Thyroid gland (tissue), 4 donors: ENCODE data around the gene C5orf22. TPM values are rescaled to one million over a fixed set of nuclear protein-coding genes. Genes with fewer than 3 reads are reported as not detected.
"Not testable (repeated sequence)": the region's sequence is repeated elsewhere in the genome, so short reads cannot be mapped to it uniquely, and the experiment has no call there.

Experiments
- DNase-seq, 2 donors: peaks; one replicate each; pipeline ENCODE4 v3.0.0-alpha.2; 2019
- H3K27ac ChIP-seq, 3 donors: fragments of 200-600 bp; sonication (generic); 1 replicate in 2 of 3; 2 replicates in 1 of 3; pipeline ENCODE4 v1.5.1; 2016 to 2019; ENCODE audit warnings: mild to moderate bottlenecking in 1 of 3, moderate library complexity in 1 of 3
- H3K27me3 ChIP-seq: fragments of 200-600 bp; sonication (generic); one replicate; pipeline ENCODE4 v1.5.1; 2019
- H3K36me3 ChIP-seq, 2 donors: fragments of 200-600 bp; sonication (generic); one replicate each; pipeline ENCODE4 v1.5.1; 2016 to 2019
- H3K4me1 ChIP-seq, 2 donors: fragments of 200-600 bp; sonication (generic); one replicate each; pipeline ENCODE4 v1.5.1; 2017 to 2019
- H3K4me3 ChIP-seq, 3 donors: fragments of 200-600 bp; sonication (generic); replicated peaks in 1 of 3; 1 replicate in 2 of 3; 2 replicates in 1 of 3; pipeline ENCODE4 v1.5.1; 2016; ENCODE audit warnings: mild to moderate bottlenecking in 1 of 3
- H3K9me3 ChIP-seq: fragments of 200-600 bp; sonication (generic); one replicate; pipeline ENCODE4 v1.5.1; 2017
- POLR2A ChIP-seq, 2 donors: fragments of 450-650 bp; IDR thresholded peaks; one replicate each; pipeline ENCODE4 v1.6.1; 2017; ENCODE audit warnings: antibody characterized with exemption in 2 of 2, mild to moderate bottlenecking in 2 of 2, moderate library complexity in 1 of 2
- WGBS, 2 donors: methylation state at CpG; one replicate each; pipeline ENCODE4 v1.1.5; 2017; 5-methylcytosine and 5-hydroxymethylcytosine counted together
- intact Hi-C: fragments of 100-400 bp; cut with DNase I; formaldehyde crosslinking; loops from one replicate; pipeline ENCODE4 v1.15.1; 2023
- total RNA-seq, 4 donors: library from RNA; depleted of rRNA; stranded (reverse); fragments of >200 nt; gene quantifications; one replicate each; pipeline ENCODE4 v1.2.3, GENCODE V29; 2016
- TF ChIP-seq, protein P1 (sequence below), 6 experiments: fragments of 200-600 bp in 3 of 6; fragments of 450-650 bp in 3 of 6; sonication (generic) in 3 of 6; IDR thresholded peaks; one replicate each; pipeline ENCODE4 v1.5.1; 2016 to 2019; ENCODE audit warnings: antibody characterized with exemption in 6 of 6, mild to moderate bottlenecking in 2 of 6, inconsistent platforms in 1 of 6, moderate library complexity in 1 of 6

C5orf22 gene
- total RNA-seq, 4 donors from 2014 or later: 13.8 to 25.6 (median 19.3) TPM

DNA sequence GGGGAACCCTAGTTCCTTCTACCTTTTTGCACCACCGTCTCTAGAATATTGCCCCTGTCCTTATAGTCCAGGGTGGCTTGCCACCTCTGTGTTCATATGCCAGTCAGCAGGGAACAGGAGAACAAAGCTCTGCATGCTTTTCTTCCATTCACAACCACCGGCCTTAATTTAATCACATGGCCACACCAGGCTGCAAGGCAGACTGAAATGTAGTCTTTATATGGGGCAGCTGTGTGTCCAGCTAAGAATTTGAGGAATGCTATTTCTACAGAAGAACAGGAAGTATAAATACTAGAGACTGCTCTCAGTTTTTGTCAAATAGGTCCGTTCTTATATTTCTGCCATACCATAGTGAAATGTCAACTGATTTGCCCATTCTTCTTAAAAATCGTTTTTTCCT, 5.8 kb downstream of the C5orf22 start:
- no peak for DNase-seq
- no peak for TF ChIP-seq POLR2A (IDR thresholded peaks at IDR 0.05)
- TF ChIP-seq, protein P1, sequence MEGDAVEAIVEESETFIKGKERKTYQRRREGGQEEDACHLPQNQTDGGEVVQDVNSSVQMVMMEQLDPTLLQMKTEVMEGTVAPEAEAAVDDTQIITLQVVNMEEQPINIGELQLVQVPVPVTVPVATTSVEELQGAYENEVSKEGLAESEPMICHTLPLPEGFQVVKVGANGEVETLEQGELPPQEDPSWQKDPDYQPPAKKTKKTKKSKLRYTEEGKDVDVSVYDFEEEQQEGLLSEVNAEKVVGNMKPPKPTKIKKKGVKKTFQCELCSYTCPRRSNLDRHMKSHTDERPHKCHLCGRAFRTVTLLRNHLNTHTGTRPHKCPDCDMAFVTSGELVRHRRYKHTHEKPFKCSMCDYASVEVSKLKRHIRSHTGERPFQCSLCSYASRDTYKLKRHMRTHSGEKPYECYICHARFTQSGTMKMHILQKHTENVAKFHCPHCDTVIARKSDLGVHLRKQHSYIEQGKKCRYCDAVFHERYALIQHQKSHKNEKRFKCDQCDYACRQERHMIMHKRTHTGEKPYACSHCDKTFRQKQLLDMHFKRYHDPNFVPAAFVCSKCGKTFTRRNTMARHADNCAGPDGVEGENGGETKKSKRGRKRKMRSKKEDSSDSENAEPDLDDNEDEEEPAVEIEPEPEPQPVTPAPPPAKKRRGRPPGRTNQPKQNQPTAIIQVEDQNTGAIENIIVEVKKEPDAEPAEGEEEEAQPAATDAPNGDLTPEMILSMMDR (IDR thresholded peaks at IDR 0.05): no peak
- Histone ChIP-seq H3K27ac (no peak overlapping the region), H3K9me3 (no peaks in the 10 kb centered on the region), H3K27me3 (no peaks in the 10 kb centered on the region), H3K4me3 (no peak overlapping the region), H3K4me1 (peaks cover 10 to 11% of the 10 kb centered on the region in 2 donors), H3K36me3 (peaks cover 34 to 54% of the 10 kb centered on the region in 2 donors)
- 85 to 88% methylated on average over 4 of the region's 4 CpGs for WGBS, 2 donors
- intact Hi-C loops: no loop called here

DNA sequence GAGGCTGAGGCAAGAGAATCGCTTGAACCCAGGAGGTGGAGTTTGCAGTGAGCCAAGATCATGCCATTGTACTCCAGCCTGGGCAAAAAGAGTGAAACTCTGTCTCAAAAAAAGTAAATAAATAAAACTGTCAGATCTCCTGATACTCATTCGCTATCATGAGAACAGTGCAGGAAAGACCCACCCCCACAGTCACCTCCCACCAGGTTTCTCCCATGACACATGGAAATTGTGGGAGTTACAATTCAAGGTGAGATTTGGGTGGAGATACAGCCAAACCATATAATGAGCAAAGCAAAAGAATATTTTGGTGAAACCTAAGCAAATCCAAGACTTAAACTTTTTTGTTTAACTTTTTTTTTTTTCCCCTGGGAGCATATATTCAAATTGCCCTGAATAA, 17.0 kb downstream of the C5orf22 start:
- H3K4me1 ChIP-seq, H3K9me3 ChIP-seq, H3K27ac ChIP-seq, DNase-seq, intact Hi-C loops, H3K27me3 ChIP-seq, H3K4me3 ChIP-seq: not testable (repeated sequence)
- H3K36me3 ChIP-seq: peaks cover 4 to 31% of the 10 kb centered on the region in 2 donors
- whole genome bisulfite sequencing, 2 donors: 100% methylated on average over 2 of the region's 2 CpGs

DNA sequence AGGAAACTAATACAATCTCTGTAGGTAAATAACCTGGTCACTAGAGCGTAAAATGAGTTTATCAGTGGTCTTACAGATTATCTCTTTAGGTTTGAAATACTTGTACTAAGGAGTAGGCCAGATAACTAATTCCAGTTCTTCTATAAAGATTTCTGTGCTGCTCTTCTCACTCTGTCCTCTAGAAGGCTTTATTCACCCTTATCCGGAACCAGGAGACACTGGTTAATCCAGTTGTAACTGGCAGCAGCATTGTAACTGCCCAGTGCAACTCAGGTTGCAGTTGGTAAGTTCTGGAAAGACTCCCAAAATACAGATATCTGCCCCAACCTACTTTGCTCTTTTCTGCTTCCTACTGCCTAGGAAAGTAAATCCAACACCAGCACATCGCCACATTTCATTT, 19.8 kb downstream of the C5orf22 start:
- intact Hi-C loops: no loop called here
- H3K27ac ChIP-seq: no peak overlapping the region
- no peak overlapping the region for H3K4me3 ChIP-seq
- H3K4me1 ChIP-seq: no peaks in the 10 kb centered on the region
- H3K27me3 ChIP-seq: no peaks in the 10 kb centered on the region
- 89 to 96% methylated on average over 3 of the region's 3 CpGs for WGBS, 2 donors
- peaks cover 4 to 18% of the 10 kb centered on the region in 2 donors for H3K36me3 ChIP-seq
- TF ChIP-seq, protein P1 (IDR thresholded peaks at IDR 0.05): no peak
- no peak for TF ChIP-seq POLR2A (IDR thresholded peaks at IDR 0.05)
- H3K9me3 ChIP-seq: no peaks in the 10 kb centered on the region
- DNase-seq: no peak

DNA sequence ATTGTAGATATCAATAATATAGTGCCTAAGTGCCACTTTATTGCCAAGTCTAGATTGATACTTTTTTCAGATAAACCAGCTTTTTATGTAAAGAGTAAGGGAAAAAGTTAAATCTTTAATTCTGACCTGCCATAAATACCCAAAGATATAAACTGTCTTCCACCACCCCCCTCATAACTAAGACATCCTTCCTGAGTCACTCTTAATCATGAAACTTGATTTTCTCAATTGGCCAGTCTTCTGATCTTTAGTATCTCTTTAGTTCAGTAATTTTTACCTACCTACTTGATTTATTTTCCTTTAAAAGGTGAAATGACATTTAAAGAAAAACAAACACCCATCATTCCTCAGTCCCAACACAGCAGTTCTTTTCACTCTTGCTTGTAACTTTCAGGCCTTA, 21.8 kb downstream of the C5orf22 start:
- Histone ChIP-seq H3K36me3 (peaks cover 4 to 10% of the 10 kb centered on the region in 2 donors), H3K4me1 (no peaks in the 10 kb centered on the region), H3K27me3 (no peaks in the 10 kb centered on the region), H3K4me3 (no peak overlapping the region), H3K9me3 (no peaks in the 10 kb centered on the region), H3K27ac (no peak overlapping the region)
- no peak for DNase-seq
- intact Hi-C loops: no loop called here
- TF ChIP-seq, protein P1 (IDR thresholded peaks at IDR 0.05): no peak
- TF ChIP-seq POLR2A (IDR thresholded peaks at IDR 0.05): no peak

DNA sequence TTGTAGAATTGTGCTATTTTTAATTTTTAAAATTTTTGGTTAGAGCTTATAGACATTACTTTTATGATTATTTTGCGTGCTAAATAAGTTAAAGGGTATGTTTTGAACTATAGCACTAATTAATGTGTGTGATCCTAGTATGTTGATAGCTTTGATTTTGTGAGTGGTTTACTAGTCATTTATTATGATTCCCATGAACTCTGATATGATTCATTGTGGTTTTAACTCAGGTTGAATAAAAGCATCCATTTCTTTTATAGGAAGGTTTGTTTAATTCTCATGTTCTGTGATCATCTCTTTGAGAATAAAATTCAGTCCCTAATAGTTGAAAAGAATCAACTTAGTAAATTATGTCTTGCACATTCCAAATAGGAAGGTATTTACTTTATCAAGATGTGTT, 22.5 kb downstream of the C5orf22 start:
- TF ChIP-seq, protein P1 (IDR thresholded peaks at IDR 0.05): no peak
- TF ChIP-seq POLR2A (IDR thresholded peaks at IDR 0.05): no peak
- no peak for DNase-seq
- 98 to 100% methylated on average over 1 of the region's 1 CpG for WGBS, 2 donors
- no peaks in the 10 kb centered on the region for H3K9me3 ChIP-seq
- no peaks in the 10 kb centered on the region for H3K4me1 ChIP-seq
- no peak overlapping the region for H3K27ac ChIP-seq
- H3K27me3 ChIP-seq: no peaks in the 10 kb centered on the region
- intact Hi-C loops: no loop called here
- no peak overlapping the region for H3K4me3 ChIP-seq
- H3K36me3 ChIP-seq: peaks cover 4 to 5% of the 10 kb centered on the region in 2 donors

DNA sequence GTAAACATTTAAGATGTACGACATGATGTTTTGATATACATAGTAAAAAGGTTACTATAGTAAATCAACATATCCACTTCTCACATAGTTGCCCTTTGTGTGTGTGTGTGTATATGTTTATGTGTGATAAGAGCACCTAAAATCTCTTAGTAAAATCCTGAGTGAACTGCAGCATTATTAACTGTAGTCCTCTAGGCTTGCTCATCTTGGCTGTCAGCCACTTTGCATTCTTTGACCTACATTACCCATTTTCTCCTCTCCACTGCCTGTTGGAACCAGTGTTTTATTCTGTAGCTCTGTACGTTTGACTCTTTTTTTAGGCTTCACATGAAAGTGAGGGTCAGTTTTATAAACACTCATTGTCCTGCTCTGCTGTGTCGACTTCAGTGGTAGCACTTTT, 24.4 kb downstream of the C5orf22 start:
- no peaks in the 10 kb centered on the region for H3K9me3 ChIP-seq
- H3K36me3 ChIP-seq: peaks cover under 1 to 5% of the 10 kb centered on the region in 2 donors
- no peak for DNase-seq
- WGBS, 2 donors: 74 to 90% methylated on average over 3 of the region's 3 CpGs
- TF ChIP-seq, protein P1 (IDR thresholded peaks at IDR 0.05): no peak
- no peak for TF ChIP-seq POLR2A (IDR thresholded peaks at IDR 0.05)
- H3K4me3 ChIP-seq: no peak overlapping the region
- no peaks in the 10 kb centered on the region for H3K27me3 ChIP-seq
- H3K27ac ChIP-seq: no peak overlapping the region
- intact Hi-C loops: no loop called here
- H3K4me1 ChIP-seq: no peaks in the 10 kb centered on the region
